SK-N-SH treated with all-trans-retinoic acid at 6 μM for 48 hours (cell line): Measurements from ENCODE around the gene CD6.

Experiments
- ATAC-seq: fragments of 200-7000 bp; cut with Tn5 transposase; 3 replicates; pipeline ENCODE4 v1.9.1; 2020; ENCODE audit warnings: mild to moderate bottlenecking, moderate library complexity
- ARNTL ChIP-seq: fragments of 450-650 bp; formaldehyde crosslinking; IDR thresholded peaks from 2 replicates; pipeline ENCODE4 v1.5.0; 2020; ENCODE audit warnings: low read depth, mild to moderate bottlenecking, moderate library complexity, borderline replicate concordance
- BACH2 ChIP-seq: fragments of 250-450 bp; sonication (Bioruptor Pico); IDR thresholded peaks from 2 replicates; pipeline ENCODE4 v1.9.0; 2021; ENCODE audit warnings: mild to moderate bottlenecking, borderline replicate concordance
- CREB5 ChIP-seq: fragments of 250-450 bp; sonication (Bioruptor Pico); IDR thresholded peaks from 2 replicates; pipeline ENCODE4 v1.5.1; 2020; ENCODE audit warnings: low read depth, mild to moderate bottlenecking, moderate library complexity
- CSDC2 ChIP-seq: fragments of 250-450 bp; sonication (Bioruptor Pico); IDR thresholded peaks from 2 replicates; pipeline ENCODE4 v1.5.0; 2020; ENCODE audit warnings: mild to moderate bottlenecking, moderate library complexity
- CSRNP3 ChIP-seq: fragments of 250-450 bp; sonication (Bioruptor Pico); IDR thresholded peaks from 2 replicates; pipeline ENCODE4 v1.5.1; 2021; ENCODE audit warnings: mild to moderate bottlenecking, moderate library complexity
- ESRRG ChIP-seq: fragments of 250-450 bp; sonication (Bioruptor Pico); IDR thresholded peaks from 2 replicates; pipeline ENCODE4 v1.6.1; 2021; ENCODE audit warnings: mild to moderate bottlenecking
- GLIS3 ChIP-seq: fragments of 250-450 bp; sonication (Bioruptor Pico); IDR thresholded peaks from 2 replicates; pipeline ENCODE4 v1.5.0; 2020; ENCODE audit warnings: mild to moderate bottlenecking, moderate library complexity
- ISL1 ChIP-seq: fragments of 250-450 bp; sonication (Bioruptor Pico); IDR thresholded peaks from 2 replicates; pipeline ENCODE4 v2.1.2; 2022; ENCODE audit warnings: mild to moderate bottlenecking, moderate library complexity
- OSR1 ChIP-seq: fragments of 250-450 bp; sonication (Bioruptor Pico); IDR thresholded peaks from 2 replicates; pipeline ENCODE4 v1.8.0; 2022; ENCODE audit warnings: moderate library complexity, mild to moderate bottlenecking, inconsistent platforms
- PATZ1 ChIP-seq: fragments of 250-450 bp; sonication (Bioruptor Pico); IDR thresholded peaks from 2 replicates; pipeline ENCODE4 v1.8.0; 2020; ENCODE audit warnings: mild to moderate bottlenecking, moderate library complexity, borderline replicate concordance
- POU6F1 ChIP-seq: fragments of 250-450 bp; sonication (Bioruptor Pico); IDR thresholded peaks from 2 replicates; pipeline ENCODE4 v1.8.0; 2021; ENCODE audit warnings: low read depth, mild to moderate bottlenecking, moderate library complexity, borderline replicate concordance
- RARB ChIP-seq: fragments of 250-450 bp; sonication (Bioruptor Pico); IDR thresholded peaks from 2 replicates; pipeline ENCODE4 v1.8.0; 2021; ENCODE audit warnings: mild to moderate bottlenecking, moderate library complexity
- SNAI2 ChIP-seq: fragments of 250-450 bp; sonication (Bioruptor Pico); IDR thresholded peaks from 2 replicates; pipeline ENCODE4 v1.5.0; 2020; ENCODE audit warnings: mild to moderate bottlenecking, moderate library complexity
- TCF4 ChIP-seq: fragments of 250-450 bp; sonication (Bioruptor Pico); IDR thresholded peaks from 2 replicates; pipeline ENCODE4 v1.8.0; 2021; ENCODE audit warnings: mild to moderate bottlenecking, moderate library complexity, borderline replicate concordance
- TSHZ2 ChIP-seq: fragments of 250-450 bp; sonication (Bioruptor Pico); IDR thresholded peaks from 2 replicates; pipeline ENCODE4 v1.5.0; 2020; ENCODE audit warnings: mild to moderate bottlenecking, moderate library complexity
- ZC3H10 ChIP-seq: fragments of 250-450 bp; sonication (Bioruptor Pico); IDR thresholded peaks from 2 replicates; pipeline ENCODE4 v1.5.1; 2021; ENCODE audit warnings: mild to moderate bottlenecking, moderate library complexity
- ZFP3 ChIP-seq: fragments of 250-450 bp; sonication (Bioruptor Pico); IDR thresholded peaks from 2 replicates; pipeline ENCODE4 v1.5.0; 2020; ENCODE audit warnings: mild to moderate bottlenecking, moderate library complexity
- ZNF565 ChIP-seq: fragments of 450-650 bp; formaldehyde crosslinking; conservative IDR thresholded peaks from 2 replicates; pipeline ENCODE4 v1.5.0; 2020; ENCODE audit warnings: low read depth, mild to moderate bottlenecking, moderate library complexity
- ZNF70 ChIP-seq: fragments of 450-650 bp; formaldehyde crosslinking; IDR thresholded peaks from 2 replicates; pipeline ENCODE4 v1.5.0; 2020; ENCODE audit warnings: mild to moderate bottlenecking, moderate library complexity
- ZNF8 ChIP-seq: fragments of 450-650 bp; formaldehyde crosslinking; IDR thresholded peaks from 2 replicates; pipeline ENCODE4 v1.5.0; 2020; ENCODE audit warnings: mild to moderate bottlenecking, moderate library complexity

The CD6 gene

GRCh38 chr11:61009392-61010275 lies 38.2 kb downstream of the CD6 start:
- no peak for TF ChIP-seq CSRNP3 (CRISPR knock-in tag)
- no peak for TF ChIP-seq ZC3H10 (CRISPR knock-in tag)
- no peak for TF ChIP-seq TCF4 (CRISPR knock-in tag)
- TF ChIP-seq ISL1 (CRISPR knock-in tag): no peak
- no peak for TF ChIP-seq RARB
- no peak for TF ChIP-seq ZNF565 (CRISPR knock-in tag)
- TF ChIP-seq GLIS3: no peak
- TF ChIP-seq, all 23 proteins: peak for 0
- no peak for ATAC-seq

GRCh38 chr11:61010466-61011228 lies 39.2 kb downstream of the CD6 start:
- no peak for ATAC-seq
- TF ChIP-seq TCF4 (CRISPR knock-in tag) (no peak), CREB5 (CRISPR knock-in tag) (no peak), ISL1 (CRISPR knock-in tag) (no peak), ZNF70 (CRISPR knock-in tag) (no peak), CSDC2 (CRISPR knock-in tag) (no peak), ZFP3 (CRISPR knock-in tag) (no peak), POU6F1 (CRISPR knock-in tag) (no peak), BACH2 (CRISPR knock-in tag) (no peak), SNAI2 (no peak), ZNF8 (CRISPR knock-in tag) (no peak), PATZ1 (CRISPR knock-in tag) (no peak), GLIS3 (no peak), OSR1 (CRISPR knock-in tag) (no peak), CSRNP3 (CRISPR knock-in tag) (no peak), ZNF565 (CRISPR knock-in tag) (no peak), ESRRG (CRISPR knock-in tag) (no peak), ZC3H10 (CRISPR knock-in tag) (no peak), RARB (no peak), TSHZ2 (no peak), ARNTL (no peak)
